ENCODE measurements around the gene ATF7IP2.
"Not testable (repeated sequence)": the region's sequence is repeated elsewhere in the genome, so short reads cannot be mapped to it uniquely, and the experiment has no call there.

DNA sequence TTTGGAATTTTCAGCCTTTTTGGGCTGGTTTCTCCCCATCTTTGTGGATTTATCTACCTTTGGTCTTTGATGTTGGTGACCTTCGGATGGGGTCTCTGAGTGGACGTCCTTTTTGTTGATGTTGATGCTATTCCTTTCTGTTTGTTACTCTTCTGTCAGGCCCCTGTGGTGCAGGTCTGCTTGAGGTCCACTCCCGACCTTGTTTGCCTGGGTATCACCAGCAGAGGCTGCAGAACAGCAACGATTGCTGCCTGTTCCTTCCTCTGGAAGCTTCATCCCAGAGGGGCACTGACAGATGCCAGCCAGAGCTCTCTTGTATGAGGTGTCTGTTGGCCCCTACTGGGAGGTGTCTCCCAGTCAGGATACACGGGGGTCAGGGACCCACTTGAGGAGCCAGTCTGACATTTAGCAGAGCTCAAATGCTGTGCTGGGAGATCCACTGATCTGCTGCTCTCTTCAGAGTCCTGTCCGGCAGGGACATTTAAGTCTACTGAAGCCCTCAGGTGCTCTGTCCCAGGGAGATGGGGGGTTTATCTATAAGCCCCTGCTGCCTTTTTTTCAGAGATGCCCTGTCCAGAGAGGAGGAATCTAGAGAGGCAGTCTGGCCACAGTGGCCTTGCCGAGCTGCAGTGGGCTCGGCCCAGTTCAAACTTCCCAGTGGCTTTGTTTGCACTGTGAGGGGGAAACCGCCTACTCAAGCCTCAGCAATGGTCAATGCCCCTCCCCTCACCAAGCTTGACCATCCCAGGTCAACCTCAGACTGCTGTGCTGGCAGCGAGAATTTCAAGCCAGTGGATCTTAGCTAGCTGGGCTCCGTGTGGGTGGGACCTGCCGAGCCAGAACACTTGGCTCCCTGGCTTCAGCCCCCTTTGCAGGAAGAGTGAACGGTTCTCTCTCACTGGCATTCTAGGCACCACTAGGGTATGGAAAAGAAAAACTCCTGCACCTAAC is 66.6 kb downstream of the ATF7IP2 start:
- TF ChIP-seq, protein P1, sequence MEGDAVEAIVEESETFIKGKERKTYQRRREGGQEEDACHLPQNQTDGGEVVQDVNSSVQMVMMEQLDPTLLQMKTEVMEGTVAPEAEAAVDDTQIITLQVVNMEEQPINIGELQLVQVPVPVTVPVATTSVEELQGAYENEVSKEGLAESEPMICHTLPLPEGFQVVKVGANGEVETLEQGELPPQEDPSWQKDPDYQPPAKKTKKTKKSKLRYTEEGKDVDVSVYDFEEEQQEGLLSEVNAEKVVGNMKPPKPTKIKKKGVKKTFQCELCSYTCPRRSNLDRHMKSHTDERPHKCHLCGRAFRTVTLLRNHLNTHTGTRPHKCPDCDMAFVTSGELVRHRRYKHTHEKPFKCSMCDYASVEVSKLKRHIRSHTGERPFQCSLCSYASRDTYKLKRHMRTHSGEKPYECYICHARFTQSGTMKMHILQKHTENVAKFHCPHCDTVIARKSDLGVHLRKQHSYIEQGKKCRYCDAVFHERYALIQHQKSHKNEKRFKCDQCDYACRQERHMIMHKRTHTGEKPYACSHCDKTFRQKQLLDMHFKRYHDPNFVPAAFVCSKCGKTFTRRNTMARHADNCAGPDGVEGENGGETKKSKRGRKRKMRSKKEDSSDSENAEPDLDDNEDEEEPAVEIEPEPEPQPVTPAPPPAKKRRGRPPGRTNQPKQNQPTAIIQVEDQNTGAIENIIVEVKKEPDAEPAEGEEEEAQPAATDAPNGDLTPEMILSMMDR (IDR thresholded peaks at IDR 0.05): not testable (repeated sequence)
- not testable (repeated sequence) for TF ChIP-seq POLR2AphosphoS5 (IDR thresholded peaks at IDR 0.05)

All from sigmoid colon (tissue), 4 donors.